Neural progenitor cell (in vitro differentiated cells): ENCODE measurements around the gene SNX32. TPM values are rescaled to one million over a fixed set of nuclear protein-coding genes. Genes with fewer than 3 reads are reported as not detected.
A peak's percentile ranks its signal among the peaks of the same experiment; 100 is the strongest.

Experiments used
- DNase-seq: peaks from one replicate; pipeline ENCODE4 v3.0.0-alpha.2; 2016; ENCODE audit warnings: low spot score
- H2AFZ ChIP-seq: fragments of 200-600 bp; sonication (generic); replicated peaks from 2 replicates; pipeline ENCODE4 v1.6.1; 2016; ENCODE audit warnings: antibody characterized with exemption
- H3F3A ChIP-seq: fragments of 200-600 bp; sonication (generic); 2 replicates; pipeline ENCODE4 v1.6.1; 2016; ENCODE audit warnings: antibody characterized with exemption, low read depth
- H3K27ac ChIP-seq: fragments of 200-600 bp; sonication (generic); 2 replicates; pipeline ENCODE4 v1.5.1; 2016; ENCODE audit warnings: mild to moderate bottlenecking
- H3K27me3 ChIP-seq: fragments of 200-600 bp; sonication (generic); 2 replicates; pipeline ENCODE4 v1.6.1; 2016; ENCODE audit warnings: mild to moderate bottlenecking, moderate library complexity
- H3K36me3 ChIP-seq: fragments of 200-600 bp; sonication (generic); 2 replicates; pipeline ENCODE4 v1.5.1; 2016
- H3K4me1 ChIP-seq: fragments of 200-600 bp; sonication (generic); 2 replicates; pipeline ENCODE4 v1.6.1; 2016; ENCODE audit warnings: mixed run types
- H3K4me2 ChIP-seq: fragments of 200-600 bp; sonication (generic); 2 replicates; pipeline ENCODE4 v1.6.1; 2016
- H3K4me3 ChIP-seq: fragments of 200-600 bp; sonication (generic); 2 replicates; pipeline ENCODE4 v1.5.1; 2016
- H3K79me2 ChIP-seq: fragments of 200-600 bp; sonication (generic); 2 replicates; pipeline ENCODE4 v1.6.1; 2016; ENCODE audit warnings: low read depth
- H3K9ac ChIP-seq: fragments of 200-600 bp; sonication (generic); 2 replicates; pipeline ENCODE4 v1.6.1; 2016
- H3K9me3 ChIP-seq: fragments of 200-600 bp; sonication (generic); 2 replicates; pipeline ENCODE4 v1.5.1; 2016; ENCODE audit warnings: low read depth
- H4K20me1 ChIP-seq: fragments of 200-600 bp; sonication (generic); 2 replicates; pipeline ENCODE4 v1.6.1; 2016; ENCODE audit warnings: low read depth
- H3K27ac Mint-ChIP-seq: 3 replicates; pipeline ENCODE4 v1.8.0; 2021; ENCODE audit warnings: mixed read lengths
- H3K27me3 Mint-ChIP-seq: 2 replicates; pipeline ENCODE4 v1.8.0; 2022; ENCODE audit warnings: low read depth, mild to moderate bottlenecking, inconsistent platforms, moderate library complexity, mixed read lengths; ENCODE audit not compliant: insufficient read depth
- H3K36me3 Mint-ChIP-seq: 3 replicates; pipeline ENCODE4 v1.8.0; 2021; ENCODE audit warnings: mixed read lengths
- H3K4me1 Mint-ChIP-seq: 3 replicates; pipeline ENCODE4 v1.8.0; 2021; ENCODE audit warnings: mixed read lengths
- H3K4me3 Mint-ChIP-seq: 3 replicates; pipeline ENCODE4 v1.8.0; 2021; ENCODE audit warnings: mild to moderate bottlenecking, moderate library complexity, mixed read lengths
- H3K9me3 Mint-ChIP-seq: 3 replicates; pipeline ENCODE4 v1.8.0; 2020; ENCODE audit warnings: mixed read lengths
- EZH2 ChIP-seq: fragments of 200-600 bp; sonication (generic); IDR thresholded peaks from 2 replicates; pipeline ENCODE4 v1.6.1; 2017; ENCODE audit warnings: antibody characterized with exemption, mild to moderate bottlenecking, moderate library complexity
- EZH2phosphoT487 ChIP-seq: fragments of 200-600 bp; sonication (generic); IDR thresholded peaks from 2 replicates; pipeline ENCODE4 v1.6.1; 2017; ENCODE audit warnings: antibody characterized with exemption
- total RNA-seq: library from RNA; depleted of rRNA; stranded (reverse); fragments of >200 nt; gene quantifications from 2 replicates; pipeline ENCODE4 v1.2.3, GENCODE V29; 2015; ENCODE audit warnings: low replicate concordance
- TF ChIP-seq, protein P1 (sequence below): fragments of 200-600 bp; sonication (generic); IDR thresholded peaks from 2 replicates; pipeline ENCODE4 v1.5.1; 2017; ENCODE audit warnings: antibody characterized with exemption, mild to moderate bottlenecking

Gene SNX32
- total RNA-seq, 1 donor from 2014 or later = 1.4 TPM

DNA sequence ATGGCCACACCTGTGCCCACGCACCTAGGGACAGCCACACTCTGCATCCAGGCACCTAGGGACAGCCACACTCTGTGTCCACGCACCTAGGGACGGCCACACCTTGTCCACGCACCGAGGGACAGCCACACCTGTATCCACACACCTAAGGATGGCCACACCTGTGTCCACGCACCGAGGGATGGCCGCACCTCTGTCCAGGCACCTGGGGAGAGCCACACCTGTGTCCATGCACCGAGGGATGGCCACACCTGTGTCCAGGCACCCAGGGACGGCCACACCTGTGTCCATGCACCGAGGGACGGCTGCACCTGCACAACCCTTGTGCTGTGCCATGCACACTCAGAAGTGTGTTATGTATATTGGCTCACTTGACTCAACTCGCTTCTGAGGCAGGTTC, 36.1 kb upstream of the SNX32 start:
- peaks cover 9% of the 10 kb centered on the region for H3K4me1 Mint-ChIP-seq
- peaks cover 15% of the 10 kb centered on the region for H3K4me1 ChIP-seq
- no peaks in the 10 kb centered on the region for H3K36me3 Mint-ChIP-seq

DNA sequence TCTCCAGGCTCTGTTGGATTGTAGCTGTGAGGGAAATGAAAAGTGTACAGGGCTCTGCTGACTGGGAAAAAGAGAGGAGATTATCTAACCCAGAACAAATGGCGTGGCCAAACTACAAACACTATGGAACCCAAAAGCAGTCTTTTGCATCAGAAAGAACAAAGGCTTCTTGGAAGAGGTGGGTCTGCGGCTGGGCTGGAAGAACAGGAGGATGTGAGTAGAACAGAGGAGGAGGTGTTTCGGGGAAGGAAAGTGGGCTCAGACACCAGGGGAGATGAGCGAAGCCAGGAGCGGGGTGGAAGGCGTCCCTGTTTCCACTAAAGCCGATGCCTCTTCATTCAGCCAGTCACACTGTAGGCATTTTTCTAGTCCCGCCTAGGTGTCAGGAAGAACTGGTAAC, 34.9 kb upstream of the SNX32 start:
- Mint-ChIP-seq H3K27me3 (peaks cover 12% of the 10 kb centered on the region), H3K36me3 (no peaks in the 10 kb centered on the region), H3K27ac (no peak overlapping the region), H3K9me3 (no peaks in the 10 kb centered on the region), H3K4me3 (no peak overlapping the region), H3K4me1 (peaks cover 9% of the 10 kb centered on the region)
- Histone ChIP-seq H3K4me3 (no peak overlapping the region), H3K79me2 (no peaks in the 10 kb centered on the region), H3K27ac (no peak overlapping the region), H3K9me3 (no peaks in the 10 kb centered on the region), H2AFZ (no peak overlapping the region), H3F3A (peaks cover 7% of the 10 kb centered on the region), H4K20me1 (no peaks in the 10 kb centered on the region), H3K4me1 (peaks cover 15% of the 10 kb centered on the region), H3K9ac (no peak overlapping the region), H3K36me3 (no peaks in the 10 kb centered on the region), H3K27me3 (no peaks in the 10 kb centered on the region), H3K4me2 (no peak overlapping the region)
- DNase-seq = no peak
- TF ChIP-seq EZH2 (no peak), EZH2phosphoT487 (no peak)
- TF ChIP-seq, protein P1, sequence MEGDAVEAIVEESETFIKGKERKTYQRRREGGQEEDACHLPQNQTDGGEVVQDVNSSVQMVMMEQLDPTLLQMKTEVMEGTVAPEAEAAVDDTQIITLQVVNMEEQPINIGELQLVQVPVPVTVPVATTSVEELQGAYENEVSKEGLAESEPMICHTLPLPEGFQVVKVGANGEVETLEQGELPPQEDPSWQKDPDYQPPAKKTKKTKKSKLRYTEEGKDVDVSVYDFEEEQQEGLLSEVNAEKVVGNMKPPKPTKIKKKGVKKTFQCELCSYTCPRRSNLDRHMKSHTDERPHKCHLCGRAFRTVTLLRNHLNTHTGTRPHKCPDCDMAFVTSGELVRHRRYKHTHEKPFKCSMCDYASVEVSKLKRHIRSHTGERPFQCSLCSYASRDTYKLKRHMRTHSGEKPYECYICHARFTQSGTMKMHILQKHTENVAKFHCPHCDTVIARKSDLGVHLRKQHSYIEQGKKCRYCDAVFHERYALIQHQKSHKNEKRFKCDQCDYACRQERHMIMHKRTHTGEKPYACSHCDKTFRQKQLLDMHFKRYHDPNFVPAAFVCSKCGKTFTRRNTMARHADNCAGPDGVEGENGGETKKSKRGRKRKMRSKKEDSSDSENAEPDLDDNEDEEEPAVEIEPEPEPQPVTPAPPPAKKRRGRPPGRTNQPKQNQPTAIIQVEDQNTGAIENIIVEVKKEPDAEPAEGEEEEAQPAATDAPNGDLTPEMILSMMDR = no peak

More for the DNA sequence above, 36.1 kb upstream of the SNX32 start:
- H3K27ac Mint-ChIP-seq = no peak overlapping the region
- Histone ChIP-seq H3K36me3 (no peaks in the 10 kb centered on the region), H3K4me2 (no peak overlapping the region), H3F3A (peaks cover 7% of the 10 kb centered on the region), H4K20me1 (no peaks in the 10 kb centered on the region), H3K9me3 (no peaks in the 10 kb centered on the region), H3K9ac (no peak overlapping the region), H2AFZ (no peak overlapping the region), H3K79me2 (no peaks in the 10 kb centered on the region), H3K4me3 (no peak overlapping the region), H3K27me3 (no peaks in the 10 kb centered on the region), H3K27ac (no peak overlapping the region)
- TF ChIP-seq, protein P1 = no peak
- TF ChIP-seq EZH2 = no peak
- TF ChIP-seq EZH2phosphoT487 = no peak
- no peaks in the 10 kb centered on the region for H3K9me3 Mint-ChIP-seq
- no peak for DNase-seq
- H3K4me3 Mint-ChIP-seq = no peak overlapping the region
- H3K27me3 Mint-ChIP-seq = peaks cover 8% of the 10 kb centered on the region

DNA sequence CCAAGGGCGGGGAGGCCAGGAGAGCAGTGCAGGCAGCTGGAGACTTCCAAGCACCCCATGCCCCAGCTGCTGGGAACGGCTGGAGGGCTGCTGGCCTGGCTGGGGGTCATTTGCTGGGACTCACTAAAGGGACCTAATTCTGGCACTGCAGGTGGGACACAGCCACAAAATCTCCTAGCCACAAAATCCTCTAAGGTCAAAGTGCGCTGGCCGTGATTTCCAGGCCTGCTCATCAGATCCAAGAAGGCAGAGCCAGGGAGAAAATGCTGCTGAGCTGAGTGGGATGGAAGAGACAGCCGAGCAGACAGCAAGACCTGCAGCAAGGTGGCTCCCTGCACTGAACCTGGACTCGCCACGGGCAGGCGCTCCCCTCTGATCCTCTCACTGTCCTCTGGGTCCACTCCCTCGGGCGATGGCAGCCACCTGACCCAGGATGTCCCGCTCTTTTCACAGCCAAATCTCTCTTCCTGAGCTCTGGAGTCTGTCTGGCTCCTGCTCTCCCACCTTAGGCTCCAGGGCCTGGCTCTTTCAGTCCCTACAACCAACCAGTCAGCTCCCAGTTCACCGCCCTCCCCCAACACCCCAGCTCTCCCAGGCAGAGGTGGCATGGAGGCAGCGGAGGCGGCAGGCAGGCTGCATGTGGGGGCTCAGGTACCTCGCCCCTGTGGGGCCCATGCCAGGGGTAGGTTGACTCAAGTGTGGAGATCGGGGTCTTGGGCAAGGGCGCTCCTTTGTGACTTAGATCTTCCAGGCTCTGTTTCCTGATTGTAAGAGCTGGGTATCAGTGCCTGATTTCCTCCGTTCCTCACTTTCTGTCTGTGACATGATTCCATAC, 32.4 kb upstream of the SNX32 start:
- peaks cover 15% of the 10 kb centered on the region for H3K4me1 ChIP-seq
- peaks cover 6% of the 10 kb centered on the region for H3K4me1 Mint-ChIP-seq
- H3K9me3 ChIP-seq = no peaks in the 10 kb centered on the region
- TF ChIP-seq, protein P1 = no peak
- TF ChIP-seq EZH2 = no peak
- TF ChIP-seq EZH2phosphoT487 = no peak
- H3F3A ChIP-seq = peaks cover 7% of the 10 kb centered on the region
- H2AFZ ChIP-seq = peak overlapping the region; percentile 57
- no peak overlapping the region for H3K4me2 ChIP-seq
- DNase-seq = no peak
- H4K20me1 ChIP-seq = no peaks in the 10 kb centered on the region
- H3K27ac ChIP-seq = no peak overlapping the region
- peaks cover 11% of the 10 kb centered on the region for H3K27me3 Mint-ChIP-seq
- H3K9ac ChIP-seq = peak overlapping the region; percentile 37
- H3K4me3 ChIP-seq = no peak overlapping the region
- no peaks in the 10 kb centered on the region for H3K9me3 Mint-ChIP-seq
- no peaks in the 10 kb centered on the region for H3K79me2 ChIP-seq
- H3K4me3 Mint-ChIP-seq = peak overlapping the region; percentile 35
- no peaks in the 10 kb centered on the region for H3K36me3 ChIP-seq
- no peaks in the 10 kb centered on the region for H3K27me3 ChIP-seq
- H3K36me3 Mint-ChIP-seq = no peaks in the 10 kb centered on the region
- no peak overlapping the region for H3K27ac Mint-ChIP-seq
